Sciatic nerve (tissue), 2 donors: ENCODE results near the gene TRMT1. TPM values are rescaled to one million over a fixed set of nuclear protein-coding genes. Genes with fewer than 3 reads are reported as not detected.

Experiments used
- ATAC-seq: fragments of 200-7000 bp; cut with Tn5 transposase; one replicate; pipeline ENCODE4 v1.9.1; 2020; ENCODE audit warnings: mild to moderate bottlenecking, moderate library complexity
- DNase-seq: peaks from one replicate; pipeline ENCODE4 v3.0.0-alpha.2; 2020; ENCODE audit warnings: low spot score
- intact Hi-C: fragments of 100-400 bp; cut with DNase I; formaldehyde crosslinking; loops from one replicate; pipeline ENCODE4 v1.14.2; 2022
- total RNA-seq: library from RNA; stranded (reverse); fragmentation: NEBNext Ultra II Directional; extraction: Animal tissue kit (Norgen Biotek cat#: 25700); gene quantifications from one replicate; pipeline ENCODE4 v1.2.1, GENCODE V29; 2021
- donor health status: DM: no; HTN: no; CAD: no.
- donor health status: DM: no; HTN: no; CAD: no.

TRMT1 gene
- total RNA-seq, 1 donor from 2014 or later: 34.7 TPM

DNA sequence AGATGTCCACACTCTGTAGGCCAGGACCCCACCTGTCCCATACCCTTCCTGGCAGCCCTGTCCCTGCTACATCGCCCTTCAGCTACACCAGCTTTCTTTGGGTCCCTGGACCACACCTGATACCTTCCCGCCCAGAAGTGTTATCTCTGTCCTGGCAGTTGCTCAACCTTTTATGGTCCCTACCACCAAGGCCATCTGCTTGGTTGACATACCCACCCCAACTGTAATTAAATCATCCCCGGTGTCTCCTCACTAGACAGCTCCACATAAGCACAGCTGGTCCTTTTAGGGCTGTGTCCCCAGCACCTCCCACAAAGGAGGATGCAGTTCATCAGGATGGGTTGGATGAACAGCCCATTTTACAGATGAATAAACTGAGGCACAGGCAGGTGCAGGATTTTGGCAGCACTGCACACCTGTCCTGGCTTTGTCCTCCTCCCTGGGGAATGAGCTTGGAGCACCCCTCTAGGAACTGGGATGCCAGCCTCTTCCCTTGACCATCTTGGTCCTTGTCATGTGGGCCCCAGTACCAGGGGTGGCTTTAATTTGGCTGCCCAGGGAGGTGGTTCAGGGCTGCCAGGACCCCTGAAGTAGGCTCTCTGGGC lies 14.4 kb upstream of the TRMT1 start:
- intact Hi-C loops: no loop called here
- DNase-seq: no peak
- ATAC-seq: no peak

GRCh38 chr19:13129384-13129783 lies 12.8 kb upstream of the TRMT1 start:
- no peak for DNase-seq
- intact Hi-C loops: no loop called here
- no peak for ATAC-seq

DNA sequence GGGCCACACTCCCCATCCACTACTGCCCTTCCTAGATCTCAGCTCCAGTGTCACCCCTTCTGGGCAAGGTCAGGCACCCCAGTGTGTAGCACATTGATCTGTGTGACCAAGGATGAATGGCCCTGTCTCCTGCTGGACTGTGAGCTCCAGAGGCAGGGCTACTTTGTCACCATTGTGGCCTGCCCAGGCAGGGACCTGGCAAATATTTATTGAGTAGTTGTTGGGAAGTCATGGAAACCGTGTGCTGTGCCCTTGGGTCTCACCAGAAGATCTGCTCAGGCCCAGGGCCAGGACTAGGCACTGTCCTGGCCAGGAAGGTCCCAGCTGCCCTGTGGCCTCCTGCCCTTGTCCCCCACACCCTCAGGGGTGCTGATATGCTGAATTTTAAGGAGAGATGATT lies 12.0 kb upstream of the TRMT1 start:
- DNase-seq: no peak
- intact Hi-C loops: no loop called here
- ATAC-seq: no peak

DNA sequence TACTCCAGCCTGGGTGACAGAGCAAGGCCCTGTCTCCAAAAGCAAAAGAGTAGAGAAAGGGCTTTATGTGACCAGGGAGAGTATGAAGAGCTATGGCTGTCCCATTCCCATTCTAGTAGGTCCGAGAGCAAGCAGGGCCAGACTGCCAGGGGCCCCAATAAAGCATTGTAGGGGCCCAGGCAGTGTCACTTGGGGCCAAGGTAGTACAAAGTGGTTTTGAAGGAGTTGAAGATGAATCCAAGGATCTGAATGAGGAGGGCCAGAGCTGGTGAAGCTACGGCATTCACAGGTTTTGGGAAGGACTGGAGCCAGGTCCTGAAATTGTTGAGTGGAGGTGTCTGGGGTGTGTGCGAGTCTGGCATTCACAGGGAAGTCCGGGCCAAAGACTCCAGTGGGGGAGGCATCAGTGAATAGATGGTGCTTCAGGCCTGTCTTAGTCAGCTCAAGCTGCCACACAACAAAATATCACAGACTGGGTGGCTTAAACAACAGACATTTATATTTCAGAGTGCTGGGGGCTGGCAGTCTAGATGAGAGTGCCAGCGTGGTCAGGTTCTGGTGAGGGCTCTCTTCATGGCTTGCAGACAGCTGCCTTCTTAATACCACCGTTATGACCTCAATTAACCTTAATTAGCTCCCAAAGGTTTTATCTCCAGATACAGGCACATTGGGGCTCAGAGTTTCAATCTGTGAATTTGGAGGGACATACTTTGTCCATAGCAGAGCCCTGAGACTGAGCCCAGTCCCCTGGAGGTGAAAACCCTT lies 11.5 kb upstream of the TRMT1 start:
- intact Hi-C loops: no loop called here
- no peak for ATAC-seq
- DNase-seq: no peak

DNA sequence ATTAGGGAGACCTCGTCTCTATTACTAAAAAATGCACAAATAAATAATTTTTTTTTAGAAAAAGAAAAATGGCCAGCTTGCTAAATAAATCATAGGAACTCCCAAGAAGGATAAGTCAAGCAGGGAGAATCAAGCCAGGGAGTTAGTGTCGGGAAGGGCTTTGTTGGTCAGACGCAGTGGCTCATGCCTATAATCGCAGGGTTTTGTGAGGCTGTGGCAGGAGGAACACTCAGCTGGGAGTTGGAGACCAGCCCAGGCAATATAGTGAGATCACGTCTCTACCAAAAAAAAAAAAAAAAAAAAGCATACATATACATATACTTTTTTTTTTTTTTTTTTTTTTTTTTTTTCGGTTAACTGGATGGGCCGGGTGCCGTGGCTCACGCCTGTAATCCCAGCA lies 10.5 kb upstream of the TRMT1 start:
- intact Hi-C loops: no loop called here
- DNase-seq (no peak), ATAC-seq (no peak)

- intact Hi-C loops: no loop called here
- DNase-seq (no peak), ATAC-seq (no peak)
Measured at GRCh38 chr19:13122980-13123957, 6.7 kb upstream of the TRMT1 start.

GRCh38 chr19:13122275-13122878 lies 5.8 kb upstream of the TRMT1 start:
- no peak for DNase-seq
- intact Hi-C loops: no loop called here
- no peak for ATAC-seq

DNA sequence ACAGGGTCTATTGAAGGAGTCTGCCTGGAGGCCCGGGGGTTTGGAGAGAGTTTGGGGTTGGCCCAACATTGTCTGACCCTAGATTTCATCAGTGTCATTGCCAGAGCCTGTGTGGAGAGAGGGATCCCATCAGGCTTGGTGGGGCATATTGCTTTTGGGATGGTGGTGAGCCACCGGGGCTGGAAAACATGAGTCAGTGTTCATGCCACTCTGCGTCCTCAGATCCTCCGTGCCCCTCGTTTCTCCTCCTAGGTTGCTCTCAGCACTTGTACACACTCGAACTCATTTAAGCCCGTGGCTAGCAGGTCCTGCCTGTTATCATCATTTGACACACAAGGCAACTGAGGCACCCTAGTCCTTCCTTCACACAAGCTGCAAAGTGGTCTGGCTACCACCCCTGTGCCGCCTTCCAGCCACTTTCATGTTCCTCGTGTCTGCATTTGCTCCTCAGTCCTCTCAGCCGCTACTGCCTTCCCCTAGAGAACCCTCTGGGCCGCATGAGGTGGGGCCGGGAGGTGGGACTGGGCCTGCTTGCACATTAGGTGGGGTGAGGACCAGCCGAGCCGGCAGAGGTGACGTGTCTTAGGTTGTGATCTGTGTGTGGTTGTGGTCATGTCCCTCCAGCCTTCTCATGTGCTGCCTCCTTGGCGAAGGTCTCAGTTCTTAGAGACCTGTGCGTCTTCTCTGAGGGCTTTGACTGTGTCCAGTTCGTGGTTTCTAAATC lies 5.2 kb upstream of the TRMT1 start:
- DNase-seq: no peak
- no peak for ATAC-seq
- intact Hi-C loops: no loop called here

DNA sequence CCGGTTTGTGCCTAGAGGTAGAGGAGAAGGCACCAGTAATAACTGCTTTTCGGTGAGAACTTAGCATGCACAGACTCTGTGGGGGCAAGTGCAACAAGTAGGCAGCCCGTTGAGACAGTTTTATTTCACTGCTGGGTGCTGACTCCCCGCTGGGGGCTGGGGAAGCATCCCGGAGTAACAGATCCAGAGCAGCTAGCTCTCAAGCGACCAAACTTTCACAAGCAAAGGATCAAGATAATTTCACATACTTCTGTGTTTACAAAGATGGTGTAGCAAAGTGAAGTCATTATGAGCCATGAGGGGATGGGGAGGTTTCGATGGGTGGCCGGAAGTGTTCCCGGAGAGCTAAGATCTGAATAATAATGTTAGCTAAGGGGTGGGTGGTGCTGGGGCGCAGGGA lies 4.3 kb upstream of the TRMT1 start:
- intact Hi-C loops: no loop called here
- DNase-seq (no peak), ATAC-seq (no peak)

DNA sequence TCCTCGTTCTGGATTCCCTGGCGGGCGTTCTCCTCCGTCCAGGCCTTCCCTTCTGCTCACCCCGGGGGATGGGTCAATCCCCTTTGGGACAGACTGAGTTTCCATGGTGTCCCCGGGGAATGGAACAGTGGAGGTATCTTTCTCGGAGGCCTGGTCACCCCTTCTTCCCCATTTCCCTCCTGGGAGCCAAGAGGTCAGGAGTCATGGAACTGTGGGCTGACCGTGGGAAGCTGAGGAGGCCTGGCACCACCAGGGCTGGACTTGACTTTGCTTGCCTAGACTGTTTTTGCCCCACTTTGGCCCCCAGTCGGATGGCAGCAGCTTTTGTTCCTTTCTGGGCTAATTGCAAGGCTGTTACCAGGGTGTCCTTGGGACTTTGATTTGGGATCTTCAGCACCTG lies 3.5 kb upstream of the TRMT1 start:
- ATAC-seq: no peak
- intact Hi-C loops: no loop called here
- DNase-seq: no peak

- no peak for ATAC-seq
- no peak for DNase-seq
- intact Hi-C loops: no loop called here
Measured at GRCh38 chr19:13119627-13120026, 3.1 kb upstream of the TRMT1 start.

DNA sequence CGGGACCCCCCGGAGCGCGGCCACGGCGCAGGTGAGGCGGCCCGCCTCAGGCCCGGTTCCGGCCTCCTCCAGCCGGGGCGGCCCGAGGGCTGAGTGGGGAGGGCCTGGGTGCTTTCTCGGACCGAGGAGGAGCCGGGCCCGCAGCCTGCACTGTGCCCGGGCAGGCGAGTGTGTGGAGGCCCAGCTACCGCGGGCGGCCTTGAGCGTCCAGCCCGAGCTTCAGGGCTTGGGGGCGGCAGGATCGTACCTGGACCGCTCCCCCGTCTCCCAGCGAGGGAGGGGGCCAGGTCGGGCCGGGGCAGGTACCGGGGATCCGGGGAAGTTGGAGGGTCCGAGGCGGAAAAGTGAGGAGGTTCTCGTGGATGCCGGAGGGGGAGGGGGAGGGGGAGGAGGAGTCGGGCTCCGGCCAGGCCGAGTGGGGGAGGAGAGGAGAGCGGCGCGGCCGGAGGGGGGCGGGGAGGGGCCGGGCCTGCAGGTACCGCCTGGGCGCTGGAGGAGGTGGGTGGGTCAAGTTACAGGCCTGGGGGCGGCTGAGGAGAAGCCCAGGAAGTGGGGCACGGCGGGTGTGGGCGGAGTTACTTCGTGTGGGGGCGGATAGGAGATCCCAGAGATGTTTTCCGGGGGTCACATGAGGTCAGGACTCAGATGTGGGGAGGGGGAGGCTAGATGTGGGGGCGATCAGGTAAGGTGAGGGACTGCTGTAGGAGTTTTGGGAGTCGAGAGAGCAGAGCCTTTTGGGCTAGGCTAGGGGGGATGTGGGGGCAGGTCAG lies 2.1 kb upstream of the TRMT1 start:
- no peak for ATAC-seq
- intact Hi-C loops: no loop called here
- peak; percentile 77 for DNase-seq

DNA sequence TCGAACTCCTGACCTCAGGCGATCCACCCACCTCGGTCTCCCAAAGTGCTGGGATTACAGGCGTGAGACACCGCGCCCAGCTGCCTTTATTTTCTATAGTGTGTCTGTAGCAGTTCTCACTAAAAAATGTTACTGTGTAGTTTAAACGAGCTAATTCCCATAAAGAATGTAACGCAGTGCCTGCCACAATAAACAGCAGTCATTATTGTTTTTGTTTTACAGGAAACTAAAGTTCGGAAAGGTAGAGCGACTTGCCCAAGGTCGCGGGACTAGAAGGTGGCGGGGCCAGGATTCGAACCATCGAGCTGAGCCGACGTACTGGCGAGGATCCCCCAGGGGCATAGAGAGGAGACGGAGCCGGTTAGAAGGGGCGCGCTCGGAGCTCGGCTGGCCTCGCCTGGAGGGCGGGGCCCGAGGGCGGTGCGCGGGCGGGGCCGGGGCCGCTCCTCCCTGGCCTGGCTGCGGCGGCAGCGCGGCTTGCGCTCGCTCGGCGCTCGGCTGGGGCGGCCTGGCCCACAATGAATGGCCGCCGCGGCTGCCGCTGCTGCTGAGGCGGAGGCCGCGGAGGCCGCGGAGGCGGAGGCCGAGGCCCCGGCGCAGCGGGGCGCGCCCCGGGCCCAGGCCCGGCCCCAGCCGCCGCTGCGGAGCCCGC lies 1.4 kb upstream of the TRMT1 start, which contains the start of gene NACC1:
TSS of gene NACC1 (plus strand) at position 493 of the 652 bp plus-strand sequence. CDS start 16,944 bp downstream, outside the sequence.
- peak; percentile 95 for ATAC-seq
- peak; percentile 91 for DNase-seq
- intact Hi-C loops: loop anchor here (2.0 kb wide), 1 partner anchor 31 kb away; no protein-coding TSS in a partner anchor

DNA sequence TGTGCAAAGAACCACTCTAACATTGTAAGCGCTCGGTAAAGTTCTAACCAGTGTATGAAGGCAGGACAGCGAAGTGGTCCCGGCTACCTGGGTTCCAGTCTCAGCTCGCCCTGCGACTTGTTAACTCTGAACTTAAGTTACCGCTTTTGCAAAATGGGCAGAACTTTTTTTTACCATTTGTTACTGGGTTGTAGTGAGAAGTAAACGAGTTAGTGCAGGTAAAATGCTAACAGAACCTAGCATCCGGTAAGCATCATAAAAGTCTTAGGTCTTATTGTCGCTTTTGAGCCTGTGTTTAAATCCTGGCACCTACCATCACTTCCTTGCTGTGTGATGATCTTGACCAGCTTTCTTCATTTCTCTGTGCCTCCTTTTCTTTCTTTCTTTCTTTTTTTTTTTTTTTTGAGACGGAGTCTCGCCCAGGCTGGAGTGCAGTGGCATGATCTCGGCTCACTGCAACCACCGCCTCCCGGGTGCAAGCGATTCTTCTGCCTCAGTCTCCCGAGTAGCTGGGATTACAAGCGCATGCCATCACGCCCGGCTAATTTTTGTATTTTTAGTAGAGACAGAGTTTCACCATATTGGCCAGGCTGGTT lies 734 bp upstream of the TRMT1 start:
- DNase-seq (no peak), ATAC-seq (peak; percentile 20)
- intact Hi-C loops: loop anchor here (2.0 kb wide), 1 partner anchor 32 kb away; no protein-coding TSS in a partner anchor

DNA sequence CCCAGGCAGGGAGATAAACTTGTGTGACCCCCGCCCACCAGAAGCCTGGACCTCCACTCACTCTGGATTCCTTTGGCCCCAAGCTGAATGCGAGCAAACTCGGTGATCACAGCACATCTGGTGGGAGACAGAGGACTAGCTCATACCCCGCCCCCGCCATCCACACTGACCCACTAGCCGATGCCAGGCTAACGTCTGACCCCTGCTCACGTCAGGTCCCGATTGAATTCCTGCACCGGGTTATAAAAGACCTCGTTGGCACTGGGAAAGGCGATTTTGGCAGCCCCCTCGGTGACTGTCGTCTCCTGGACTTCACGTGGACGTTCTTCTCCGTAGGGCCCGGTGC lies 631 bp downstream of the TRMT1 start:
- intact Hi-C loops: loop anchor here (2.0 kb wide), 1 partner anchor 33 kb away; no protein-coding TSS in a partner anchor
- no peak for ATAC-seq
- no peak for DNase-seq

GRCh38 chr19:13112555-13112954 lies 4.0 kb downstream of the TRMT1 start:
- intact Hi-C loops: no loop called here

GRCh38 chr19:13110099-13110610 lies 6.4 kb downstream of the TRMT1 start:
- DNase-seq: no peak
- no peak for ATAC-seq
- intact Hi-C loops: no loop called here

More at GRCh38 chr19:13112555-13112954, 4.0 kb downstream of the TRMT1 start:
- ATAC-seq: no peak
- DNase-seq: no peak
